Stimulated activated CD4-positive, alpha-beta T cell treated with anti-CD3 and anti-CD28 coated beads, Interleukin-1b, Interleukin-23, amount 100 ng/mL, for 1 hour (primary cell): ENCODE results near the gene SIL1.
"Not testable (repeated sequence)": the region's sequence is repeated elsewhere in the genome, so short reads cannot be mapped to it uniquely, and the experiment has no call there.

Experiments used
- DNase-seq, 2 donors: peaks; one replicate each; pipeline ENCODE4 v3.0.0-alpha.2; 2020; ENCODE audit warnings: low read depth in 2 of 2

The SIL1 gene

GRCh38 chr5:139075066-139076050, 122.8 kb downstream of the SIL1 start:
- DNase-seq = no peak

- DNase-seq = not testable (repeated sequence)
Measured at GRCh38 chr5:139073956-139074355, 124.2 kb downstream of the SIL1 start.

GRCh38 chr5:139068494-139069151, 129.5 kb downstream of the SIL1 start:
- no peak for DNase-seq

- no peak for DNase-seq
Measured at GRCh38 chr5:139068060-139068459, 130.1 kb downstream of the SIL1 start.

DNA sequence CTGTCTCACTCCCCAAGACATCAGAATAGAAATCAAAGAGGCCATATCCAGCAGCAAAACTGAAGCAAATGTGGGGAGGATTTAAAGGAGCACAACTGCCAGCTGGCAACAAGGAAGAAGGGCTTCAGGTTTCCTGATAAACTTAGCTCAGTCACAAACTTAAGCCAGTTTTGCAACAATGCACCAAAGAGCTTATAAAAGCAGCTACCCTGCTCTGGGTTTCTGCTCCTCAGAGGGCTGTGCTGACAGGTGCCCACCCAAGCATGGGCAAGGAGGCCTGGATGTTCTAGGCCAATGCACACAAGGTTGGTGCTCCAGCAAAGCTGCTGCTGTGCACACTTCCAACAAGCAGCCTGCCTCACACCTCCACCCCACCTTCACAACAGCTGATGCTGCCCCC, 132.9 kb downstream of the SIL1 start:
- DNase-seq = no peak

DNA sequence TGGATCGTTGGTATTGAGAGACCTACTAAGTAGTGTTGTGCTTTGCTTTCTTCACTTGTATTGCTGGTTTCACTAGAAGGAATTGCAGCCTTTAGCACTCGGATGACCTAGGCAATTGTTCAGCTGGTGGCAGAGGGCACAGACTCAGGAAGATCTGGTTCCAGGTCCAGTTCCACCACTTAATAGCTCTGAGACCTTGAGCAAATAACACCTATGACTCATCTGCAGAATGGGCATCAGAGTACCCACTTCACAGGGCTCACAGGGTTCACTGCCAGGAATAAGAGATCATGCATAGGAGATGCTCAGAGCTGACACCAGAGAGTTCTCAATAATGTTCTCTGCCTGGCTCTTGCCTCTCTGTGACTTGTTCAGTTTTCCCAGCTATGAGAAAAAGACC, 133.6 kb downstream of the SIL1 start:
- no peak for DNase-seq

DNA sequence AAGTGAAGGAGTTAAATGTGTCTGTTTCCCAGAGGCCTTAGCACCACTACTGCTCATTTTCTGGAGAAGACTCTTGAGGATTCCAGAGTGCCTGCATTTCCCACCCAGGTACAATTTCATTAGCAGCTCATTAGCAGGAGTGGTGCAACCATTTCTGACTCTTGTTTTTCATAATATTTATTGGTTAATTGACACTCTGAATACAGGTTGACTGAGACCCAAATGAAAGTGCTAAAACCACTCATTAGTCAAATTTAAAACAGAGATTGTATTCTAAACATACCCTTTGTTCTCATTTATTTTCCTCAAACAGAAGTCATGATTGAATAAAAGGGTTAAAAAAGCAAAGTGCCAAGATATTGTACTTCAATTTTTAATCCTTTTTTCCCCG, 134.5 kb downstream of the SIL1 start:
- DNase-seq = no peak

GRCh38 chr5:139062910-139063663, 135.1 kb downstream of the SIL1 start:
- DNase-seq = no peak

GRCh38 chr5:139061856-139062255, 136.3 kb downstream of the SIL1 start:
- no peak for DNase-seq

- DNase-seq = no peak
Measured at GRCh38 chr5:139061274-139061673, 136.9 kb downstream of the SIL1 start.

GRCh38 chr5:139058121-139058520, 140.0 kb downstream of the SIL1 start:
- no peak for DNase-seq

DNA sequence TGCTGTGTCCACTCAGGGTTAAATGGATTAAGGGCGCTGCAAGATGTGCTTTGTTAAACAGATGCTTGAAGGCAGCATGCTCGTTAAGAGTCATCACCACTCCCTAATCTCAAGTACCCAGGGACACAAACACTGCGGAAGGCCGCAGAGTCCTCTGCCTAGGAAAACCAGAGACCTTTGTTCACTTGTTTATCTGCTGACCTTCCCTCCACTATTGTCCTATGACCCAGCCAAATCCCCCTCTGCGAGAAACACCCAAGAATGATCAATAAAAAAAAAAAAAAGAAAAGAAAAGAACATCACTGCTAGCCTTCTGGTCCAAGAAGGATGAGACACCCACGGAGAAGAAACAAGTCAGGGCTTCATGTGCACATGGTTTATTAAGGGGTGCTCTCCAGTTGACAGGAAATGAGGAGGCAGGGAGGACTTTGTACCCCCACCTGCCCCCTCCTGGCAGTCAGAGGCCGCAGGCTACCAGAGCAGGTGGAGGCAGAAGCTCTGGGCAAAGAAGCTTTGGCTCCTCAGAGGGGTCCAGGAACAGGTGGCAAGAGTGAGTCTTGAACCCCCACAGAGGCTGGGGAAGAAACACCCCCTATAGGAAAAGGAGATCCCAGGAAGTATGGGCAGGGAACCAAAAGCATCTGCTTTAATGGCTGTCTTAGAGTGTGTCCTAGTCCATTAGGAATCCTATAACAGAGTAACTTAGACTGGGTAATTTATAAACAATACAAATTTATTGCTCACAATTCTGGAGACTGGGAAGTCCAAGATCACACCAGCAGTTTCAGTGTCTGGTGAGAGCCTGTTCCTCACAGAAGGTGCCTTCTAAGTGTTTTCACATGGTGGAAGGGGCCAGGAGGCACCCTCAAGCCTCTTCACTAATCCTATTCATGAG, 140.9 kb downstream of the SIL1 start:
- DNase-seq = not testable (repeated sequence)

GRCh38 chr5:139052975-139053374, 145.2 kb downstream of the SIL1 start:
- no peak for DNase-seq

- no peak for DNase-seq
Measured at GRCh38 chr5:139051392-139051791, 146.8 kb downstream of the SIL1 start.

DNA sequence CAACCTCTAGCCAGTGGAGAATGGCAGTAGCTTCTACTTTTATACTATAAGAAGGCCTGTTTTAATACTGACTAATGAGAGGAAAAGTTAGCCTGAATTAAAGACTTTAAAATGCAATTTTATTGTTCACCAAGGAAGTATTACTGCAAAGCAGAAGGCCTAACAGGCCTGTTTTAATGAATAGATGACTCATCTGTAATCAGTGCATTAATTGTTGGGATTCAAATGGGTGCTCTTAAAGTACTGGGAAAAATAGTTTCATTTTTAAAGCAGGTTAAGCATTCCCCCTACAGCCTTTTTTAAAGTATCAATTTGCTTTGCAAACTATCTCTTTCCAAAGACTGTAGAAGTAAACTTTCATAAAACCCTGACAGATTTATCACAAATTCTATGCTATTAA, 147.7 kb downstream of the SIL1 start:
- DNase-seq = no peak

GRCh38 chr5:139049780-139050179, 148.4 kb downstream of the SIL1 start:
- DNase-seq = no peak

DNA sequence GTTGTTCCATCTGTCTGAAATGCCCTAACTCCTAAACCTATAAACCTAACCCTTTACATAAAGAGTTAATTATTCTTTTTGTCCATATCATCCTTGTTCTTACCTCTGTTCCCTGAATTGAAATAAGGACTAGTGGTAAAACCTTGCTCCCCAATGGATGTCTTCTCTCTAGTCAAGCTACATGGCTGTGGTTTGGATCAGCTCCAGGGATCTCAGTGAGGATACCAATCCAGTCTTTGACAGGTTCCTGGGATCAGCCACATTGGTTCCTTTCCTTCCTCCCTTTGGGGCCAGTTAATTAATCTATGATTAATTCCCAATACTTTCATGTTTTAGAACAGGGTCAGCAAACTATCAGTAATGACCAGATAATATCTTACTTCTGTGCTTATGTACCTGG, 151.6 kb downstream of the SIL1 start:
- DNase-seq = no peak

- DNase-seq = no peak
Measured at GRCh38 chr5:139043157-139043905, 154.8 kb downstream of the SIL1 start.

DNA sequence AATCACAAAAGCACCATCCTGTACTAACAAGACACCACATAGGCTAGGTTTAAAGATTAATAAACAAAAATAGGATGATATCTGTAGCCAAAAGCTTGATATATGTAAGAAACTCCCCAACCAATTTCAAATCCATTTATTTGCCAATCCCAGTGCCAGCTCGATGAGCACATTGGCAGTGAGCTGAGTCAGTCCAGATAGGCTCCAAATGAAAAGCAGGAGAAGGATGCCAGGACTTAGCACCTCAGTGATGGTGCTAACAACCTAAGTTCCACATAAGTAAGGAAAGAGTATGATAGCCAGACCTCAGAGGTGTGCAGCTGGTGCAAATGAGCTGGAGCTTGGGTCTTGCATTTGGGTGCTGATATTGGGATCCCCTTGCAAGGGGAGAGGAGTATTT, 158.1 kb downstream of the SIL1 start:
- DNase-seq = no peak

GRCh38 chr5:139038613-139039305, 159.4 kb downstream of the SIL1 start:
- no peak for DNase-seq
